SK-N-SH treated with all-trans-retinoic acid at 6 μM for 48 hours (cell line): ENCODE data around the gene SLC35C1.

ENCODE experiments used
- PATZ1 ChIP-seq: fragments of 250-450 bp; sonication (Bioruptor Pico); IDR thresholded peaks from 2 replicates; pipeline ENCODE4 v1.8.0; 2020; ENCODE audit warnings: mild to moderate bottlenecking, moderate library complexity, borderline replicate concordance
- RARB ChIP-seq: fragments of 250-450 bp; sonication (Bioruptor Pico); IDR thresholded peaks from 2 replicates; pipeline ENCODE4 v1.8.0; 2021; ENCODE audit warnings: mild to moderate bottlenecking, moderate library complexity
- SNAI2 ChIP-seq: fragments of 250-450 bp; sonication (Bioruptor Pico); IDR thresholded peaks from 2 replicates; pipeline ENCODE4 v1.5.0; 2020; ENCODE audit warnings: mild to moderate bottlenecking, moderate library complexity
- ZNF565 ChIP-seq: fragments of 450-650 bp; formaldehyde crosslinking; conservative IDR thresholded peaks from 2 replicates; pipeline ENCODE4 v1.5.0; 2020; ENCODE audit warnings: low read depth, mild to moderate bottlenecking, moderate library complexity
- ZNF70 ChIP-seq: fragments of 450-650 bp; formaldehyde crosslinking; IDR thresholded peaks from 2 replicates; pipeline ENCODE4 v1.5.0; 2020; ENCODE audit warnings: mild to moderate bottlenecking, moderate library complexity
- TF ChIP-seq, protein P1 (sequence below): fragments of 250-450 bp; sonication (Bioruptor Pico); IDR thresholded peaks from 2 replicates; pipeline ENCODE4 v1.5.1; 2020; ENCODE audit warnings: low read depth, mild to moderate bottlenecking, moderate library complexity

DNA sequence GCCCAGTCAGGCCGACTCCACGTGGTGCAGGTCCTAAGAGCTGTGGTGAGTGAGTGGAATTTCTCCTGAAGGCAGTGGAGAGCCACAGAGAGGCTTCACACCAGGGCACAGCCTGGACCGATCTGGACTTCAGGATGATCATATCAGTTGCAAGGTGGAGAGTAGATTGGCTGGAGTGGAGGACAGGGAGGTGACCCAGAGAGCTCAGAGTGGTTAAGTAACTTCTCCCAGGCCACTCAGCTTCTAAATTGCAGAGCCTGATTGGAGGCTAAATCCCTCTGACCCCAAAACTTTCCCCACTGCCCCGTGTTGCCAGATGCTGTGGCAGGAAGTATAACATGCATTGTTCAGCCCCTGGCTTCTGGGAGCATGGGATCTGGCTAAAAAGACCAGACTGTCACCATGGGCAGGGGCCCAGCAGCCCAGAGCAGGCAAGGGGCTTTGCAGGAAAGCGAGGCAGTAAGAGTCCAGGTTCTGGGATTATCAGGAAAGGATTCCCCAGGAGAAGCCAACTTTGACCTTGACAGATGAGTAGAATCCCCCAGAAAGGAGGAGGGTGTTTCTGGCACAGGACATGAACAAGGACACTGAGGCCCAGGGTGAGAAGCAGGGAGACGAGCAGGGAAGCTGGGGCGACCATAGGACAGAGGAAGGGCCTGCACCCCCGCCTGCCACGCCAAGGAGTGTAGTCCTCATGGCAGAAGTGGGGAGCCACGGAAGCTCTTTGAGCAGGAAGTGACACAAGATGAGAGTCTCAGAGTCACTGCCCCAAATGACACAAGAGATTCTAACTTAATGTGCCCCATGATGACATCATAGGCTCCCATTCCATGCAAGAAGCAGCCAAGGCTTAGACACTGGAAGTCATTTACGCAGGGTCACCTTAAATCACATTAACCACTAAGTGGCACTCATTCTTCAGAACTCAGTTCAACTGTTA lies 4.8 kb downstream of the SLC35C1 start:
- no peak for TF ChIP-seq SNAI2 (CRISPR knock-in tag)
- TF ChIP-seq, protein P1, sequence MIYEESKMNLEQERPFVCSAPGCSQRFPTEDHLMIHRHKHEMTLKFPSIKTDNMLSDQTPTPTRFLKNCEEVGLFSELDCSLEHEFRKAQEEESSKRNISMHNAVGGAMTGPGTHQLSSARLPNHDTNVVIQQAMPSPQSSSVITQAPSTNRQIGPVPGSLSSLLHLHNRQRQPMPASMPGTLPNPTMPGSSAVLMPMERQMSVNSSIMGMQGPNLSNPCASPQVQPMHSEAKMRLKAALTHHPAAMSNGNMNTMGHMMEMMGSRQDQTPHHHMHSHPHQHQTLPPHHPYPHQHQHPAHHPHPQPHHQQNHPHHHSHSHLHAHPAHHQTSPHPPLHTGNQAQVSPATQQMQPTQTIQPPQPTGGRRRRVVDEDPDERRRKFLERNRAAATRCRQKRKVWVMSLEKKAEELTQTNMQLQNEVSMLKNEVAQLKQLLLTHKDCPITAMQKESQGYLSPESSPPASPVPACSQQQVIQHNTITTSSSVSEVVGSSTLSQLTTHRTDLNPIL (CRISPR knock-in tag) = no peak
- no peak for TF ChIP-seq PATZ1 (CRISPR knock-in tag)
- no peak for TF ChIP-seq ZNF565 (CRISPR knock-in tag)
- TF ChIP-seq RARB (CRISPR knock-in tag) = no peak
- no peak for TF ChIP-seq ZNF70 (CRISPR knock-in tag)
